ENCODE data around the gene SYCP2L. TPM values are rescaled to one million over a fixed set of nuclear protein-coding genes. Genes with fewer than 3 reads are reported as not detected.

The SYCP2L gene
- not detected in 2 replicates for total RNA-seq

DNA sequence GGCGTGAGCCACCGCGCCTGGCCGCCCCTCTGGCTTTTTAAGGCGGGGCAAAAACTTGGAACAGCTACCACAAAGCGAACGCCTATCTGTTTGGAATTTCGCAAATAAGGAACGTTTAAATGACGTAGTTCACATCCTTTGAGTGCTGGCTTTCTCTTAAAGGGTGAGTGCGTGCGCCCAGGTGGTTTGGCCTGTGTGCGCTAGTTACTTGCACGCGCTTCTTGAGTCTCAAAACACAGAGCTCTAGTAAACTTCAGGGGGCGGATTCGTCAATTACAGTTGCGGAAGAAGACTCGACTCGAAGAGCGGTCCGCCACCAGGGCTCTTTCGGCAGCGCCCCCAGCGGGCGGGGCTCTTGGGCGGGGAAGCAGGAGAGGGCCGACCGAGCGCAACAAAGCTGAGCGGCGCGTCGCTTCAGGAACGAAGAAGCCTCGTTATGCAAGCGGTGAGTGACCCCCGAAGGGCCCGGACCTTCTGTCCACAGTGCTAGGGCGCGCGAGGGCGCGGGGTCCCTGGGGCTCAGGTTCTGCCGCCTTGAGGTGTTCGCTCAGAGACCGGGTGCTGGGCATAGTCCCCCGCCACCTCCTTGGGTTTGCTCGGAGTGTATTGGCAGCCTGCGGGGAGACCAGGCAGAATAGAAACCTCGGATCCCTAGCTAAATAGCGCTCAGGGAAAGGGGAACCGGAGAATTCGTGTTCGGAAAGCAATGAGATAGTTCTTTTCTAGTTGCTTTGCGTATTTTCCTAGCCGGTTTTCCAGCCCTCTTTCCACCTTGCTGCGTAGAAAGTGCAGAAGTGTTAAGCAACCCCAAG lies at the start of gene SYCP2L:
Gene SYCP2L, plus strand, starts transcription at position 362 of the 812 bp plus-strand sequence. Its CDS starts 75 bp downstream, at position 437.

DNA sequence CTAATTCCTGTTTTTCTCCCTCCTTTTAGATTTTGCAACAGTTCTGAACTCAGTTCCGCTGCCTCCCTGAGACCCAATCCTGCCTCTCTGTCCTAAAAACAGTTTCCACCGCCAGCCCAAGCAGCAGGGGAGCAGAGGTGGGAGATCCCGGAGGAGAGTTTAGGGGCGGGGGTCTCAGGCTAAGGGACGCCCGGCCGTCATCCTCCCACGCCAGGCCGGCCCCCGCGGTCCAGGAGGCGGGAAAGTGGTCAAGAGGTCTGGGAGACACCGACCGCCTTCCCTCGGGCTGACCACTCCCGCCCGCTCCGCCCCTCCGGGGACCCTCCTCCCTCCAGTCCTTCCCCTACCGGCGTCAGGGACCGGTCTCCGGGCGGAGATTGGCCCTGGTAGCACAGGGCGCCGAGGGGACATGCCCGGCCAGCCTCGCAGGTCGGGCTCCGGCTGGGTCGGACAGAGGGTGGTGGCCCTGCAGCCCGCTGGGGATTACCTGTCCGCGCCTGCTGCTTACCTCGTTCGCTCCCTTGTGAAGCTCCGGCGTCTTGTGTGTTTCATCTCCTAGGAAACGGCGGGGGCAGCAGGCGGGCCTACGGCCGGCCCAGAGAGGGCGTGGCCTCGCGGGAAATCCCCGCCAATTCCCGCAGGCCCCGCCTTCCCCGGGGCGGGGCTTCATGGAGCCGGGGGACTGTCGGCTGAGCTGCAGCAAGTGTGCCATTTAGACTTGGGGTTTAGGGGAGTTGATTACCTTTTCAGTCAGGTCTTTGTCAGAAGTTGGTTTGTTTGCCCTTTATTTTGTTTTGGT lies 48.7 kb upstream of the SYCP2L start, which contains the start of gene MAK:
Gene MAK, minus strand, starts transcription at position 545 of the 799 bp plus-strand sequence. CDS start 7,891 bp downstream, outside the sequence.

Other genes starting within 250 kb of the SYCP2L start
- not detected in 2 replicates for gene C6orf52, start 192.4 kb upstream of the SYCP2L start, total RNA-seq
- gene PAK1IP1, start 192.1 kb upstream of the SYCP2L start, total RNA-seq = 20.3 and 22.0 TPM in 2 replicates
- 87.8 and 103 TPM in 2 replicates for gene TMEM14C, start 164.0 kb upstream of the SYCP2L start, total RNA-seq
- gene TMEM14B, start 139.2 kb upstream of the SYCP2L start, total RNA-seq = 56.1 and 65.7 TPM in 2 replicates
- under 0.01 TPM in 2 replicates for gene MAK, start 48.5 kb upstream of the SYCP2L start, total RNA-seq
- not detected in 2 replicates for gene GCM2, start 5.0 kb upstream of the SYCP2L start, total RNA-seq
- not detected in 2 replicates for gene ELOVL2, start 157.3 kb downstream of the SYCP2L start, total RNA-seq
- 14.4 and 17.4 TPM in 2 replicates for gene SMIM13, start 206.8 kb downstream of the SYCP2L start, total RNA-seq
- gene ERVFRD-1, start 224.7 kb downstream of the SYCP2L start, total RNA-seq = not detected in 2 replicates